Stimulated activated CD4-positive, alpha-beta T cell treated with anti-CD3 and anti-CD28 coated beads, Interleukin-15, amount 100 ng/mL, for 1 hour (primary cell): ENCODE data around the gene FAM187B.

Source experiments
- DNase-seq, 2 donors: peaks; one replicate each; pipeline ENCODE4 v3.0.0-alpha.2; 2020; ENCODE audit warnings: low read depth in 1 of 2, low spot score in 1 of 2

The FAM187B gene

GRCh38 chr19:35228177-35228930 is at the start of gene FAM187B:
Gene FAM187B (minus strand): TSS chr19:35228739. CDS start chr19:35228680, 59 bp downstream.
- DNase-seq: no peak

- DNase-seq: no peak
Observed at GRCh38 chr19:35276706-35277281, 48.3 kb upstream of the FAM187B start.

GRCh38 chr19:35274323-35274722 is 45.8 kb upstream of the FAM187B start:
- no peak for DNase-seq

- DNase-seq: no peak
Observed at GRCh38 chr19:35273686-35274259, 45.2 kb upstream of the FAM187B start.

- DNase-seq: no peak
Observed at GRCh38 chr19:35272954-35273649, 44.6 kb upstream of the FAM187B start.

GRCh38 chr19:35272122-35272719 is 43.7 kb upstream of the FAM187B start:
- DNase-seq: no peak

- no peak for DNase-seq
Observed at GRCh38 chr19:35271546-35271945, 43.0 kb upstream of the FAM187B start.

GRCh38 chr19:35270381-35270811 is 41.9 kb upstream of the FAM187B start:
- DNase-seq: no peak

- peak; percentile 62 to 64 for DNase-seq
Observed at GRCh38 chr19:35269438-35270117, 41.0 kb upstream of the FAM187B start.

- DNase-seq: peak; percentile 36 to 48
Observed at GRCh38 chr19:35268536-35269437, 40.2 kb upstream of the FAM187B start, which contains the start of gene USF2. Gene USF2 (plus strand): TSS chr19:35268962. CDS start chr19:35269102, 140 bp downstream.

GRCh38 chr19:35267818-35268535 is 39.4 kb upstream of the FAM187B start:
- peak; percentile 63 to 70 for DNase-seq

- peak in 1 of 2 donors; percentile 34 for DNase-seq
Observed at GRCh38 chr19:35267353-35267817, 38.8 kb upstream of the FAM187B start.

GRCh38 chr19:35266520-35267352 is 38.2 kb upstream of the FAM187B start:
- DNase-seq: no peak

GRCh38 chr19:35265900-35266519 is 37.5 kb upstream of the FAM187B start:
- DNase-seq: no peak

GRCh38 chr19:35265126-35265899 is 36.8 kb upstream of the FAM187B start:
- no peak for DNase-seq

- no peak for DNase-seq
Observed at GRCh38 chr19:35264268-35265125, 36.0 kb upstream of the FAM187B start.
